OCI-LY7 (cell line): Measurements from ENCODE around the gene DBNDD2. TPM values are rescaled to one million over a fixed set of nuclear protein-coding genes. Genes with fewer than 3 reads are reported as not detected.

Experiments
- BruUV-seq: library from RNA; stranded (reverse); fragments of 400-500 nt; replicated peaks from 2 replicates; lab custom pipeline; 2021; lab: Mats Ljungman, UMichigan
- CTCF ChIA-PET: fragments of 300-600 bp; sonication (Branson Sonifier 250); formaldehyde crosslinking; loops from one replicate; lab custom pipeline; 2022; ENCODE audit warnings: antibody characterized with exemption; ENCODE audit not compliant: unreplicated experiment; lab: Charles Lee
- POLR2A ChIA-PET: fragments of 300-600 bp; sonication (Branson Sonifier 250); formaldehyde crosslinking; loops from one replicate; lab custom pipeline; 2022; ENCODE audit warnings: antibody characterized with exemption; lab: Charles Lee
- DNase-seq: peaks from one replicate; pipeline ENCODE4 v3.0.0-alpha.2; 2015; ENCODE audit warnings: low spot score
- H2AFZ ChIP-seq: fragments of 200-600 bp; sonication (generic), shearing (Covaris generic); 2 replicates; pipeline ENCODE4 v1.6.1; 2014; ENCODE audit warnings: mild to moderate bottlenecking, antibody characterized with exemption, low read length, moderate library complexity
- H3K27ac ChIP-seq: fragments of 200-600 bp; sonication (generic); 2 replicates; pipeline ENCODE4 v1.5.1; 2014; ENCODE audit warnings: mixed run types, low read depth, mild to moderate bottlenecking, moderate library complexity, low read length, inconsistent platforms; ENCODE audit not compliant: poor library complexity, severe bottlenecking
- H3K36me3 ChIP-seq: fragments of 200-600 bp; sonication (generic); 2 replicates; pipeline ENCODE4 v1.6.1; 2014; ENCODE audit warnings: mild to moderate bottlenecking, antibody characterized with exemption, low read length, moderate library complexity, mixed read lengths; ENCODE audit not compliant: insufficient read depth
- H3K4me1 ChIP-seq: fragments of 200-600 bp; sonication (generic); 2 replicates; pipeline ENCODE4 v1.5.1; 2014; ENCODE audit warnings: mild to moderate bottlenecking, low read length; ENCODE audit not compliant: insufficient read depth, poor library complexity, severe bottlenecking
- H3K4me2 ChIP-seq: fragments of 200-600 bp; sonication (generic); 2 replicates; pipeline ENCODE4 v1.6.1; 2014; ENCODE audit warnings: mild to moderate bottlenecking, low read length
- H3K4me3 ChIP-seq: fragments of 200-600 bp; sonication (generic); 2 replicates; pipeline ENCODE4 v1.5.1; 2014; ENCODE audit warnings: mild to moderate bottlenecking, low read depth, low read length; ENCODE audit not compliant: poor library complexity, severe bottlenecking
- H3K79me2 ChIP-seq: fragments of 200-600 bp; sonication (generic); 2 replicates; pipeline ENCODE4 v1.6.1; 2016; ENCODE audit warnings: low read depth, mild to moderate bottlenecking, low read length, moderate library complexity, mixed read lengths; ENCODE audit not compliant: insufficient read depth
- H3K9me2 ChIP-seq: fragments of 200-600 bp; sonication (generic); 2 replicates; pipeline ENCODE4 v1.6.1; 2016; ENCODE audit warnings: mild to moderate bottlenecking, low read length, mixed read lengths; ENCODE audit not compliant: insufficient read depth
- H3K9me3 ChIP-seq: fragments of 200-600 bp; sonication (generic); 2 replicates; pipeline ENCODE4 v1.6.1; 2014; ENCODE audit warnings: mild to moderate bottlenecking, mixed run types, low read length, mixed read lengths
- H4K20me1 ChIP-seq: fragments of 200-600 bp; sonication (generic); 2 replicates; pipeline ENCODE4 v1.6.1; 2014; ENCODE audit warnings: mild to moderate bottlenecking, antibody characterized with exemption, low read length, moderate library complexity, mixed read lengths; ENCODE audit not compliant: insufficient read depth
- EZH2phosphoT487 ChIP-seq: fragments of 200-600 bp; sonication (generic); IDR thresholded peaks from 2 replicates; pipeline ENCODE4 v1.6.1; 2018; ENCODE audit warnings: low read depth, borderline replicate concordance, mild to moderate bottlenecking, mixed run types, antibody characterized with exemption, low read length, moderate library complexity, mixed read lengths
- intact Hi-C: fragments of 100-400 bp; cut with micrococcal nuclease; formaldehyde crosslinking; loops from one replicate; pipeline ENCODE4 v1.10.0; 2022; ENCODE audit not compliant: unreplicated experiment
- total RNA-seq, 2 experiments: library from RNA; depleted of rRNA in 1 of 2; stranded (reverse); fragments of >200 nt in 1 of 2; shearing (Covaris generic) in 1 of 2; gene quantifications; 2 replicates each; pipeline ENCODE4 v1.2.3, GENCODE V29; 2014 to 2022
- TF ChIP-seq, protein P1 (sequence below): fragments of 200-600 bp; sonication (generic); conservative IDR thresholded peaks from 2 replicates; pipeline ENCODE4 v1.5.1; 2014; ENCODE audit warnings: mild to moderate bottlenecking, antibody characterized with exemption, low read length, moderate library complexity, mixed read lengths

The DBNDD2 gene
- total RNA-seq, 2 experiments from 2014 or later: 0.57 TPM; not detected in 1

DNA sequence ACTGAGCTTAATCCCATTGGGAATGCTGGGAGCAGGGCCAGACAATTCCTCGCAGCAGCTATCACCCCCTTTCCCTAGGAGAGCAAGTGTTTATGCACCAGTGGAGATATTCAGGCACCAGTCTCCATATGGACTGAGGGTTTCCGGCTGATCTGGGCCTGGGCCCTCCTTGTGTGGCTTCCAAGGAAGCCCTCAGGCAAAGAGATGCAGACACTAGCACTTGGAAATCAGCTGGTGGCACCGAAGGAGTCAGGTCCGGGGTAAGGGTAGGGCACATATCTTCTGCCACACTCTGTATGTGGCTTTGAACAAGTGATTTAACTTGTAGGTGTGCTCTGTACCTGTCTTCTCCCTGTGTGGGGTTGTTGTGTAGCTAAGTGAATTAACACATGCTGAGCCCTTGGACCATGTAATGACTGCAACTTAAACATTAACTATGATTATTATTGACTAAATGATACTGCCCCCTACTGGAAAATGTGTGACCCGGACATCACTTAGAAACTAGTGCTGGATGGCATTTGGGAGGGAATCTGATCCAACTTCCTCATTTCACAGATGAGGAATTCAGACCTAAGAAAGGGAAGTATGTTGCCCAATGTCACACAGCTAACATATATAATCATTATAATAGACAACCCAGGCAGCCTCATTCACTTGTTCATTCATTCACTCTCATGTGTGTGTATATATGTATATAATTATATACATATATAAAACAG, 42.2 kb downstream of the DBNDD2 start:
- no peaks in the 10 kb centered on the region for H4K20me1 ChIP-seq
- H3K27ac ChIP-seq: no peak overlapping the region
- H2AFZ ChIP-seq: no peak overlapping the region
- H3K36me3 ChIP-seq: no peaks in the 10 kb centered on the region
- intact Hi-C loops: loop anchor here (1.0 to 5.0 kb wide), 3 partner anchors 88 to 322 kb away; no protein-coding TSS in a partner anchor
- DNase-seq: peak; percentile 79
- no peaks in the 10 kb centered on the region for H3K9me2 ChIP-seq
- POLR2A ChIA-PET: interaction anchor here (0.8 kb wide), 1 partner anchor 82 kb away, joined by 4 read pairs; no protein-coding TSS in a partner anchor
- CTCF ChIA-PET: interaction anchor here (0.5 to 1.7 kb wide), 2 partner anchors 76 to 115 kb away, joined by 5 to 8 read pairs; no protein-coding TSS in a partner anchor
- BruUV-seq: no TSS peak
- no peaks in the 10 kb centered on the region for H3K79me2 ChIP-seq
- no peak for TF ChIP-seq EZH2phosphoT487
- TF ChIP-seq, protein P1, sequence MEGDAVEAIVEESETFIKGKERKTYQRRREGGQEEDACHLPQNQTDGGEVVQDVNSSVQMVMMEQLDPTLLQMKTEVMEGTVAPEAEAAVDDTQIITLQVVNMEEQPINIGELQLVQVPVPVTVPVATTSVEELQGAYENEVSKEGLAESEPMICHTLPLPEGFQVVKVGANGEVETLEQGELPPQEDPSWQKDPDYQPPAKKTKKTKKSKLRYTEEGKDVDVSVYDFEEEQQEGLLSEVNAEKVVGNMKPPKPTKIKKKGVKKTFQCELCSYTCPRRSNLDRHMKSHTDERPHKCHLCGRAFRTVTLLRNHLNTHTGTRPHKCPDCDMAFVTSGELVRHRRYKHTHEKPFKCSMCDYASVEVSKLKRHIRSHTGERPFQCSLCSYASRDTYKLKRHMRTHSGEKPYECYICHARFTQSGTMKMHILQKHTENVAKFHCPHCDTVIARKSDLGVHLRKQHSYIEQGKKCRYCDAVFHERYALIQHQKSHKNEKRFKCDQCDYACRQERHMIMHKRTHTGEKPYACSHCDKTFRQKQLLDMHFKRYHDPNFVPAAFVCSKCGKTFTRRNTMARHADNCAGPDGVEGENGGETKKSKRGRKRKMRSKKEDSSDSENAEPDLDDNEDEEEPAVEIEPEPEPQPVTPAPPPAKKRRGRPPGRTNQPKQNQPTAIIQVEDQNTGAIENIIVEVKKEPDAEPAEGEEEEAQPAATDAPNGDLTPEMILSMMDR: peak; percentile 94
- H3K4me2 ChIP-seq: no peak overlapping the region
- H3K4me3 ChIP-seq: no peak overlapping the region
- peaks cover 11% of the 10 kb centered on the region for H3K4me1 ChIP-seq
- H3K9me3 ChIP-seq: no peaks in the 10 kb centered on the region

DNA sequence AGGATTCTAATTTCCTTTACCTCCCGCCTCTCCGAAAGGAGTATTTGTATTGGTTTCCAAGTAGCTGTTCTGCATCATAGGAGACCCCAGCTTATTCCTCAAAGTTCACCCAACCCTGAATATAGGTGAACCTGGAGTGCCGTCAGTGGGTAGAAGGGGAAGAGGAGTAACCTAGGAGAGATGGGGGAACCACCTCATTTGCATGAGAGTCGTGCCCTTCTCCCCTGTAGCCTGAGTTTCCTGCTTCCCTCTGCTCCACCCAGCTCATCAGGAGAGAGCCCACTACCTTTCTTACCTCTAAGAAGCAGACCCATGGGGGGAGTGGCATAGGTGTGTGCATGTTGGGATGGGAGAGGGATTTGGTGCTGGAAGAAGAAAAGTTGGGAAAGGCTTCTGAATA, 44.1 kb downstream of the DBNDD2 start:
- ChIA-PET POLR2A (interaction anchor here (0.6 to 1.3 kb wide), 3 partner anchors 13 to 404 kb away, joined by 3 read pairs; no protein-coding TSS in a partner anchor), CTCF (interaction anchor here (0.6 kb wide), 1 partner anchor 134 kb away, joined by 3 read pairs; no protein-coding TSS in a partner anchor)
- Histone ChIP-seq H3K4me2 (no peak overlapping the region), H3K4me1 (peaks cover 11% of the 10 kb centered on the region), H3K9me3 (no peaks in the 10 kb centered on the region), H2AFZ (no peak overlapping the region), H3K27ac (no peak overlapping the region), H3K36me3 (no peaks in the 10 kb centered on the region), H3K79me2 (no peaks in the 10 kb centered on the region), H3K4me3 (no peak overlapping the region), H4K20me1 (no peaks in the 10 kb centered on the region), H3K9me2 (no peaks in the 10 kb centered on the region)
- TF ChIP-seq, protein P1: no peak
- no peak for TF ChIP-seq EZH2phosphoT487
- intact Hi-C loops: loop anchor here (5.0 kb wide), 2 partner anchors 130 to 320 kb away; no protein-coding TSS in a partner anchor
- no TSS peak for BruUV-seq
- no peak for DNase-seq
